Thymus (tissue), 11 donors: ENCODE results near the gene EFNA4. TPM values are rescaled to one million over a fixed set of nuclear protein-coding genes. Genes with fewer than 3 reads are reported as not detected.

Source experiments
- DNase-seq, 9 donors: peaks; one replicate each; pipeline ENCODE4 v3.0.0-alpha.2; 2013; ENCODE audit warnings: low spot score in 9 of 9, low read depth in 6 of 9, missing footprints in 1 of 9
- H3K27ac ChIP-seq, 2 donors: one replicate each; pipeline ENCODE4 v1.5.1; 2013; ENCODE audit warnings: control low read depth in 1 of 2, low read depth in 1 of 2, low read length in 1 of 2, mild to moderate bottlenecking in 1 of 2, moderate library complexity in 1 of 2
- H3K27me3 ChIP-seq, 2 donors: one replicate each; pipeline ENCODE4 v1.5.1; 2013; ENCODE audit warnings: low read length in 1 of 2; ENCODE audit not compliant: control insufficient read depth in 2 of 2, insufficient read depth in 1 of 2
- H3K36me3 ChIP-seq, 2 donors: one replicate each; pipeline ENCODE4 v1.5.1; 2013; ENCODE audit warnings: low read length in 1 of 2, mild to moderate bottlenecking in 1 of 2, moderate library complexity in 1 of 2; ENCODE audit not compliant: control insufficient read depth in 2 of 2, insufficient read depth in 2 of 2
- H3K4me1 ChIP-seq, 2 donors: one replicate each; pipeline ENCODE4 v1.5.1; 2013; ENCODE audit warnings: low read length in 2 of 2; ENCODE audit not compliant: control insufficient read depth in 2 of 2, insufficient read depth in 2 of 2
- H3K4me3 ChIP-seq, 2 donors: one replicate each; pipeline ENCODE4 v1.5.1; 2013; ENCODE audit warnings: low read length in 2 of 2, control low read depth in 1 of 2, mild to moderate bottlenecking in 1 of 2
- H3K9me3 ChIP-seq, 2 donors: one replicate each; pipeline ENCODE4 v1.5.1; 2013; ENCODE audit warnings: low read length in 1 of 2, mild to moderate bottlenecking in 1 of 2; ENCODE audit not compliant: control insufficient read depth in 2 of 2, insufficient read depth in 1 of 2
- WGBS: extraction: QIAGEN DNeasy Blood & Tissue Kit; methylation state at CpG from one replicate; pipeline ENCODE4 v1.1.7; 2013; 5-methylcytosine and 5-hydroxymethylcytosine counted together
- polyA plus RNA-seq: library from polyadenylated mRNA; stranded (reverse); fragments of 200-250 nt; gene quantifications from one replicate; pipeline ENCODE4 v1.2.3, GENCODE V29; 2013
- total RNA-seq: library from RNA; stranded (reverse); fragments of 120-200 nt; gene quantifications from one replicate; pipeline ENCODE4 v1.2.4, GENCODE V29; 2013
- donor health status: healthy.

Gene EFNA4
- total and polyA plus RNA-seq, 2 donors = 4.9 to 7.4 TPM

DNA sequence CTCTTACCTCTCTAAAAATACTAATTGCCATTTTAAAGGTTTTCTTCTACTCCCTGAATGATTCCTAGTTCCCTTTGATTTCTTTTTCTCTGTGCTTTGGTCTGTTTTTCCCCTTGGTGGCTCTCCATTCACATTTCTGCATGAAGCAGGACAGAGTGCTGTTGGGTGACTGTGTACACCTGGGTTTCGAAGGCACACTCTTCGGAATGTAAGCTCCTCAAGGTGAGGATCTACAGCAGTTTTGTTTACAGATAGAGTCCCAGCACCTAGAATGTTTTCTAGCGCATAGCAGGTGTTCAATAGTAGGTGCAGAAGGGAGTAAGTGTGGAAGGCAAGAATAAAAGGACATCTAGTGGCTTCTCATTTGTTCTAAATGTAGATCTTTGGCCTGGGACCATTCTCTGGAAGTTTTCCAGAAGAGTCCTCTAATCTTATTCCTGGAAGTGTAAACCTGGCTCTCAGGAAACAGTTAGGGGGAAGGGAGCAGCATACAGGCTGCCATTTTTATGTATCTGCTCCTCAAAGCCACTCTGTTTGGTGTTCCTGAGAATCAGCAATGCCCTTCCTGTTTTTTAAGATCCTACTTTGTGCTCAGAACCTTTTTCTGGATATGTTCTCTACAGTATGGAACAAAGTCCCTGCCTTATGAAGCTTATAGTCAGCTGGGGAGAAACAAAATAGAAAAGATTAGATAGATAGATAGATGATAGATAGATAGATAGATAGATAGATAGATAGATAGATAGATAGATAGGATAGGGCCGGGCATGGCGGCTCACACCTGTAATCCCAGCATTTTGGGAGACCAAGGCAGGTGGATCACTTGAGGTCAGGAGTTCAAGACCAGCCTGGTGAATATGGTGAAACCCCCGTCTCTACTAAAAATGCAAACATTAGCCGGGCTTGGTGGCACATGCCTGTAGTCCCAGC is 41.3 kb downstream of the EFNA4 start:
- peaks cover 0 to 2% of the 10 kb centered on the region in 2 donors for H3K4me1 ChIP-seq
- no peaks in the 10 kb centered on the region for H3K36me3 ChIP-seq
- H3K4me3 ChIP-seq = no peak overlapping the region
- H3K9me3 ChIP-seq = no peaks in the 10 kb centered on the region
- H3K27ac ChIP-seq = no peak overlapping the region
- 98% methylated on average over 7 of the region's 7 CpGs for WGBS
- H3K27me3 ChIP-seq = no peaks in the 10 kb centered on the region
- no peak for DNase-seq

DNA sequence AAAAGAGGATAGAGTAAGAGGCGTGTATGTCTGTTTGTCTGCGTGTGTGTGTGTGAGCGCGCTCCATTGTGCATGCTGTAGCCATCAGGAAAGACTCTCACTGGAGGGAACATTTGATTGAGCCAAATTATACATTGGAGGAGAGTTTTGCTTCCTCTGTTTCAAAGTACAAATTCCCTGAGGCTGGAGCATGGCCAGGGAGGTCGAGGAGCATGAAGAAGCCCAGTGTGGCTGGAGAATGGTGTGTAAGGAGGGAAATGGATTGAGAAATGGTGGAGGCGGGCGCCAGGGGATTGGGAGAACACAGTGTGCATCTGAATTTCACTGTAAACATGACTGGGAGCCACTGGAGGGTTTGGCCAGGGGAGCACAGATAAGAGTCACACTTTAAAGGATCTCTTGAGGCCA is 42.1 kb downstream of the EFNA4 start:
- H3K36me3 ChIP-seq = no peaks in the 10 kb centered on the region
- no peak overlapping the region for H3K27ac ChIP-seq
- no peaks in the 10 kb centered on the region for H3K27me3 ChIP-seq
- no peak overlapping the region for H3K4me3 ChIP-seq
- no peak for DNase-seq
- WGBS = 92% methylated on average over 7 of the region's 7 CpGs
- H3K4me1 ChIP-seq = peaks cover 0 to 2% of the 10 kb centered on the region in 2 donors
- no peaks in the 10 kb centered on the region for H3K9me3 ChIP-seq

DNA sequence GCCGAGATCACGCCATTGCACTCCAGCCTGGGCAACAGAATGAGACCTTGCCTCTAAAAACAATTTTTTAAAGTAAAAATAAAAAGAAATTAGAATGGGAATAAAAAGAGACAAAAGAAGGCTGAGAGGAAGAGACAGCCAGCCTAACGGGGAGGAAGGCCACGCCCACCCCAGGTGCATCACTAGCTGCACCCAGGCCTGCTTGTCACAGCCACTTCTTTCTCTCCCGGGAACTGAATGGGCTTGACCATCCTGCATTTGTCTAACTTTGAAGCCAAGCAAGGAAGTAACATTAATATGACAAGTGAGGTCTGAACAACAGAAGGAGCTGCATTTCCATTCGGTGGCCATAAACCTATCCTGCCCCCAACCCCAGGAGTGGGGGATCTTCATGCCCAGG is 43.3 kb downstream of the EFNA4 start:
- Histone ChIP-seq H3K9me3 (no peaks in the 10 kb centered on the region), H3K27me3 (no peaks in the 10 kb centered on the region), H3K27ac (no peak overlapping the region), H3K4me3 (no peak overlapping the region), H3K36me3 (no peaks in the 10 kb centered on the region), H3K4me1 (peaks cover 0 to 2% of the 10 kb centered on the region in 2 donors)
- DNase-seq = no peak
- WGBS = 63% methylated on average over 6 of the region's 6 CpGs

DNA sequence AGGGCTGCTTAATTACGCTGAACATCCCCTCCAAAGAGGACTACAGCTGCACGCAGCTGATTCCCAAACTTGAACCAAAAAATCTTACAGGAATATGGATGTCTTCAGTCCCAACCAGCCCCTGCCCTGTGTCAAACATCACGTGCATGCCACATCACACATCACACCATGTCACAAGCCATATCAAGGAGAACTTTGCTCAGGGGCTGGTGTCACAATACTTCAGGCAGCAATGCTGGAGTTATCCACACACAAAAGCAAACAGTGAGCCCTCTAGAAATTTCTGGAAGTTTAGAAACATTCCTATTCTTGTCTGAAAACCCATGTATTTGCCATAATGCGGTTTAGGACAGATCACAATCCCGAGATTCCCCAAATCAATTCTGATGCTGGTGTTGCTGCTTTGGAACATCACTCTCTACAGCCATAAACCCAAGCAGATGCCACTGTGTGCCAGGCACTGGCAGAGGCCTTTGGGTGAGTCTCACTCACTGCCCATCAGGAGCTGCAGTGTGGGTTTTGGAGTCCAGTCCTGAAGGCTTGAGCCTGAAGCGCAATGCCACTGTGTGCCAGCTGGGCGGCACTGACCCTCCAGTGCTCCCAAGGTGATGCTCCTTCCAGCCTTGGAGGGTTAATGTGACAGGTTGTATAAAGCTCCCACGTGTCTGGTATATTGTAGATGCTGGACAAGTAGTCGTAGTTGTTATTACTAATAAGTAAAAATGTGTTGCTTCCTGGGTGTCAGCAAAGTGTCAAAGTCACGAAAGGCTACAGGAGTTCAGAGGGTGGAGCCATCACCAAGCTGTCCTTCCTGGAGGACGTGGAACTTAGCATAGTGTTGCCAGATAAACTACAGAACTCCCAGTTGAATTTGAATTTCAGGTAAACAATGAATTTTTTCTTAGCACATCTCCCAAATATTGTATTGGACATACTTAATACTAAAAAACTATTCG is 44.0 kb downstream of the EFNA4 start:
- no peak for DNase-seq
- Histone ChIP-seq H3K36me3 (no peaks in the 10 kb centered on the region), H3K9me3 (peaks cover 0 to 3% of the 10 kb centered on the region in 2 donors), H3K27me3 (no peaks in the 10 kb centered on the region), H3K27ac (no peak overlapping the region), H3K4me3 (no peak overlapping the region), H3K4me1 (no peaks in the 10 kb centered on the region)
- 95% methylated on average over 12 of the region's 12 CpGs for WGBS

- no peaks in the 10 kb centered on the region for H3K4me1 ChIP-seq
- no peaks in the 10 kb centered on the region for H3K27me3 ChIP-seq
- no peaks in the 10 kb centered on the region for H3K36me3 ChIP-seq
- peaks cover 0 to 3% of the 10 kb centered on the region in 2 donors for H3K9me3 ChIP-seq
- 95% methylated on average over 5 of the region's 5 CpGs for WGBS
- no peak overlapping the region for H3K4me3 ChIP-seq
- no peak for DNase-seq
- no peak overlapping the region for H3K27ac ChIP-seq
Measured at GRCh38 chr1:155108296-155108695, 44.8 kb downstream of the EFNA4 start.

DNA sequence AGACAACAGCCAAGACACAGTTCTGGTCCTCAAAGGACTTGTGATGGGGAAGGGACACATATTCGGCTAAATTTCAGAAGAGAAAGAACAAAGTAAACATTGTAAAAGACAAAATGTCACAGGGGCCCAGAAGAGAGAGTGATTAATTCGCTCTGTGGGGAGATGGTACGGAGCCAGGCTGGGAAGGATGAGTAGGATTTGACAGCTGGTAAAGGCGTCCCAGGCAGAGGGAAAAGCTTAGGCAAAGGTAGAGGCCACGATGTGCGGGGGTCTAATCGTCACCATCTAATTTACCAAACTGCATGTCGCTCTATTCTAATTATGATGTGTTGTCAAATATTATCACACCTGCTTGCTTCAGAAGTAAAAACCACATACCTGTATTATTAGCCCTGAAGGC is 46.8 kb downstream of the EFNA4 start:
- no peak for DNase-seq
- WGBS = 96% methylated on average over 8 of the region's 8 CpGs
- H3K27me3 ChIP-seq = no peaks in the 10 kb centered on the region
- no peaks in the 10 kb centered on the region for H3K4me1 ChIP-seq
- no peak overlapping the region for H3K4me3 ChIP-seq
- H3K9me3 ChIP-seq = peaks cover 0 to 3% of the 10 kb centered on the region in 2 donors
- no peaks in the 10 kb centered on the region for H3K36me3 ChIP-seq
- H3K27ac ChIP-seq = no peak overlapping the region

DNA sequence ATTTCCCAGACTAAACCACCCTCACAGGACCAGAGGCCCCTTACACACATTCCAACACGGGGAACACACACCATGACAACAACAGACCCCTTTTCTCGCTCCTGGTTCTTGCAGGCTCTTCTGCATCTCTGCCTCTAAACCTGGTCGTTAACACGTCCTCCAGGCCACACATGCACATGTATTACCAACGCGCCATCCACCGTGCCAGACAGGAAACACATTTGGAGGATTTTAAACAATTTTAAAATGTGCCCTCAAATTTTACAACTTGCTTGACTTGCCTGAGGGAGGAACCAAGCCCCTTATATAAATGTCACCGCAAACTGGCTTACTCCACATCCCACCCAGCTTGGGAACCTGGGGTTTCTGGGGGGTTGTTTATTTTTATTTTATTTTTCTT is 47.3 kb downstream of the EFNA4 start:
- 28% methylated on average over 8 of the region's 8 CpGs for WGBS
- H3K4me1 ChIP-seq = no peaks in the 10 kb centered on the region
- H3K27me3 ChIP-seq = no peaks in the 10 kb centered on the region
- H3K9me3 ChIP-seq = peaks cover 0 to 3% of the 10 kb centered on the region in 2 donors
- H3K4me3 ChIP-seq = no peak overlapping the region
- no peaks in the 10 kb centered on the region for H3K36me3 ChIP-seq
- no peak for DNase-seq
- no peak overlapping the region for H3K27ac ChIP-seq

- H3K4me3 ChIP-seq = no peak overlapping the region
- H3K9me3 ChIP-seq = peaks cover 0 to 3% of the 10 kb centered on the region in 2 donors
- no peak overlapping the region for H3K27ac ChIP-seq
- H3K36me3 ChIP-seq = no peaks in the 10 kb centered on the region
- H3K27me3 ChIP-seq = peaks cover 0 to 13% of the 10 kb centered on the region in 2 donors
- DNase-seq = no peak
- WGBS = 92% methylated on average over 5 of the region's 5 CpGs
- H3K4me1 ChIP-seq = no peaks in the 10 kb centered on the region
Measured at GRCh38 chr1:155113450-155113980, 50.0 kb downstream of the EFNA4 start.
